Activated naive CD4-positive, alpha-beta T cell treated with anti-CD3 and anti-CD28 coated beads, Interleukin-2, amount 10 ng/mL, durations not matched to agents 7 days and 5 days (primary cell): Measurements from ENCODE around the gene LCN9.

Experiments used
- CTCF ChIA-PET: fragments of 350-600 bp; sonication (Branson Sonifier 250); formaldehyde crosslinking; loops from one replicate; lab custom pipeline; 2021; ENCODE audit warnings: antibody characterized with exemption; lab: Charles Lee
- DNase-seq: peaks from one replicate; pipeline ENCODE4 v3.0.0-alpha.2; 2020
- H3K27ac Mint-ChIP-seq: one replicate; pipeline ENCODE4 v1.8.0; 2021; ENCODE audit warnings: mild to moderate bottlenecking, moderate library complexity, mixed read lengths
- H3K27me3 Mint-ChIP-seq: one replicate; pipeline ENCODE4 v1.8.0; 2021; ENCODE audit warnings: mild to moderate bottlenecking, mixed read lengths
- H3K36me3 Mint-ChIP-seq: one replicate; pipeline ENCODE4 v1.8.0; 2021; ENCODE audit warnings: mixed read lengths
- H3K4me1 Mint-ChIP-seq: one replicate; pipeline ENCODE4 v1.8.0; 2021; ENCODE audit warnings: mixed read lengths
- H3K4me3 Mint-ChIP-seq: one replicate; pipeline ENCODE4 v1.8.0; 2021; ENCODE audit warnings: mild to moderate bottlenecking, moderate library complexity, mixed read lengths
- H3K9me3 Mint-ChIP-seq: one replicate; pipeline ENCODE4 v1.8.0; 2021; ENCODE audit warnings: mixed read lengths

LCN9 gene

DNA sequence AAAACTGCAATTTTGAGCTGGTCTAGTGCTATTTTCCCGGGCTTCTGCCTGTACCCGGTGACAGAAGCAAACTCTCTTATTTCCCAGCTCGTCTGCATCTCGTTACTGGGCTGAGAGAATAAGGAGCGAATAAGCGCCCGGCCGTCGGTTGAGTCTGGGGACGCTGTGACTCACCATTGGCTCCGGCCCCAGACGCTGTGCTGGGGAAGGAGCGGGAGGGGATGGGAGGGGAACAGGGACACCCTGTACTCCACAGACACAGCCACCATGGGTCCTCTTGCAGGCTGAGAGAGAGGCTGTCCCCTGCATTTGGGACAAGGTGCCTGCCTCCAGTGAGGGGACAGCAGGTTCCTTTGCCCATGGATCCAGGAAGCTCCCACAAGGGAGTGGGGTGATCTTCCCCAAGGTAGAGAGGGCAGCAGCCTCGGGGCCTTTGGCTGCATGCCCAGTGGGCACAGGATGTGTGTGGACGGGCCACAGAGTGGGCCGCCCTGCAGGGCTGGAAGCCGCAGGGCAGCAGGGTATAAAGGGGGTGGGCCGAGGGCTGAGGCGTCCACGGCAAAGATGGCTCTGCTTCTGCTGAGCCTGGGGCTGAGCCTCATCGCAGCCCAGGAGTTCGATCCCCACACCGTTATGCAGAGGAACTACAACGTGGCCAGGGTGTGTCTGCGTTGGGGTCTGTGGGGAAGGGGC is at the start of gene LCN9:
Gene LCN9 (plus strand): TSS at position 552 of the 693 bp plus-strand sequence. CDS start 13 bp downstream, at position 565.
- no peak for DNase-seq
- no peaks in the 10 kb centered on the region for H3K27me3 Mint-ChIP-seq
- H3K9me3 Mint-ChIP-seq: no peaks in the 10 kb centered on the region
- no peaks in the 10 kb centered on the region for H3K4me1 Mint-ChIP-seq
- no peaks in the 10 kb centered on the region for H3K36me3 Mint-ChIP-seq
- no peak within 1 kb of the TSS for H3K4me3 Mint-ChIP-seq
- H3K27ac Mint-ChIP-seq: peak within 1 kb of the TSS; percentile 72
- CTCF ChIA-PET: no interaction called here

DNA sequence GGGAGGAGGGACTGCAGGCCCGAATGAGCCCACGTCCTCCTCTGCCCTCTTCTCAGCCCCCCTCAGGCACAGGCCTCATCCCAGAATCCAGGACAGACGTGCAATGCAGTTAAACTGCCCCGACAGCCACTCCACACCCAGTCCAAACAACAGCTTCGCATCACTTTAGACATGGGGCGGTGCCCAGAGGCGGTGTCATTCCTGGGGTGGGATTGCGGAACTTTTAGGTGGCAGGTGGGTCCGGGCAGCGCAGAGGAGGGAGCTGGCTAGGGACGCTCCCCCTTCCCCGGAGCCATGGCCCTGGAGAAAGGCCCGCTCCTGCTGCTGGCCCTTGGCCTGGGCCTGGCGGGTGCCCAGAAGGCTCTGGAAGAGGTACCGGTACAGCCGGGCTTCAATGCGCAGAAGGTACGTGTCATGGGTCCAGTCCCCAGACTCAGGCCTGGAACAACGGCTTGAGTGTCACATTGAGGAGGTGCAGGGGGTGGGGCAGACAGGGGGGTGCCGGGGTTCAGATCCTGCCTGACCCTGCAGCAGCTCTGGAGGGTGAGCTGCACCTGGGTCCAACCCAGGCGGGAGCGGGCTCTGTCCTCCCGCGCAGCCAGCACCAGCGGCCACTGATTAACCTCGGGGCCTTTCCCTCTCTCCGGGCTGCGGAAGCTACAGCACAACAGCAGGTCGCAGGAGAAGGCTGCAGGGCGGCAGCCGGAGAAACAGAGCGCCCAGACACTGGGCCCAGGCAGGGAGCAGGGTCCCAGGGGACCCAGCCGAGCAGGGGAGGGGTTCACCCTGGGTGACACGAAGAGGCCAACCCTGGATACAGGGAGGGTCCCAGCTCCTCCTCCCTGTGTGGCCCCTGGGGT is 48.9 kb upstream of the LCN9 start:
- Mint-ChIP-seq H3K4me1 (no peaks in the 10 kb centered on the region), H3K4me3 (no peak overlapping the region), H3K27ac (no peak overlapping the region), H3K27me3 (no peaks in the 10 kb centered on the region), H3K9me3 (no peaks in the 10 kb centered on the region), H3K36me3 (no peaks in the 10 kb centered on the region)
- no peak for DNase-seq
- CTCF ChIA-PET: no interaction called here

GRCh38 chr9:135614821-135615665 is 48.1 kb upstream of the LCN9 start:
- DNase-seq: no peak
- Mint-ChIP-seq H3K9me3 (no peaks in the 10 kb centered on the region), H3K4me3 (no peak overlapping the region), H3K36me3 (no peaks in the 10 kb centered on the region), H3K4me1 (no peaks in the 10 kb centered on the region), H3K27ac (no peak overlapping the region), H3K27me3 (no peaks in the 10 kb centered on the region)
- CTCF ChIA-PET: no interaction called here

GRCh38 chr9:135615666-135616618 is 47.2 kb upstream of the LCN9 start:
- H3K9me3 Mint-ChIP-seq: no peaks in the 10 kb centered on the region
- H3K4me3 Mint-ChIP-seq: no peak overlapping the region
- no peak overlapping the region for H3K27ac Mint-ChIP-seq
- no peaks in the 10 kb centered on the region for H3K36me3 Mint-ChIP-seq
- no peaks in the 10 kb centered on the region for H3K4me1 Mint-ChIP-seq
- DNase-seq: no peak
- no peaks in the 10 kb centered on the region for H3K27me3 Mint-ChIP-seq
- CTCF ChIA-PET: no interaction called here

DNA sequence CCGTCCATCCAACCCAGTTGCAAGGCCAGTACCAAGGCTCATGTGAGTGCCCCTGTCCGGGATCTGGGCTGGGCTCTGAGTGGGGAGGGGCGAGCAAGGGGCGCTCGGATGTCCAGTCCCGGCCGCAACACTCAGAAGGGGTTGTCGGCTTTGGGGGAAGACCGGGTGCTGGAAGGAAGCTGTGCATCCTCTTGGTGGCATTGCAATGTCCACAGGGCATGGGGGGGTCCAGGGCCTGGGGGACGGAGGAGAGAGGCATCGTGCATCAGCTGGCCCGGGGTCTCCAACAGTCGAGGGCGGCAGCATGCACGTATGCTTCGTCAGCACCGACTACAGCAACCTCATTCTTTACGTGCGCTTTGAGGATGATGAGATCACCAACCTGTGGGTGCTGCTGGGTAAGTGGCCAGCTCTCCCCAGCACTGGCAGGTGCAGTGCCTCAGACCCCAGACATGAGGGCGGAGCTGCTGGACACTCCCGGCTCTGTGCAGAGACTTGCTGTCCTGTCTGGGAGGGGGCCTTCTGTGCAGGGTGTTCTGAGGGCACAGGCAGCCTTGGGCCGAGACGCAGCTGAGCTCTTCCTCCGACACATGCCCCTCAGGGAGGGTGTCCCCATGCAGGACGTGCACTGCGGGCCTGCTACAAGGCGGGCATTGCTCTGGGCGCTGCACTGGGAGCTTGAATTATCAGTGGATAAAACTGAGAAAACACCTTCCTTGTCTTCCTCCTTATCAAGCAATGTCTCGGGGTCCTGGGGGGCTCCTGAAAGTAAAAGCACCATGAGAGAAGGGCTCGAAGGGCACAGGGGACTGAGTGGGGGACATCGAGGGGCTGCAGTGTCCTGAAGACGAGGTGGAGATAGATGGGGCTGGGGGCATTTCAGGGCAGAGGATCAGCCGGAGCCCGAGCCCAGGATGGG is 46.2 kb upstream of the LCN9 start:
- Mint-ChIP-seq H3K4me1 (no peaks in the 10 kb centered on the region), H3K36me3 (no peaks in the 10 kb centered on the region), H3K27me3 (no peaks in the 10 kb centered on the region), H3K9me3 (no peaks in the 10 kb centered on the region), H3K27ac (no peak overlapping the region), H3K4me3 (no peak overlapping the region)
- DNase-seq: no peak
- CTCF ChIA-PET: no interaction called here

DNA sequence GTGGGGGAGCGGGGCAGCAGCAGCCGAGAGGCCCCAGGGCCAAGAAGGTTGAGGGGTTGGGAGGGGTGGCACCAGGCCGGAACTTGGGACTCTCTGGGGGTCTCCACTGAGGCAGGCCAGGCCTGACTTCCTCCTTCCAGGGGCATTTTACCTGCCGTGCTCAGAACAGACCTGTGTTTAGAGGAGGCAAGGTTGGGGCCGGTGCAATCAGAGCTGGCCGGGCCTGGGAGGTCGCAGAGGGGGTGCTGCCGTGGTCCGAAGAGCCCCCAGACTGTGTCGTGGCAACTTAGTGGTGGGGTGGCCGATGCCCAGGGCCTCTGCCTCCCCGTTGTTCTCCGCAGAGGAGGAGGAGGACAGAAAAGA is 45.6 kb upstream of the LCN9 start:
- no peaks in the 10 kb centered on the region for H3K9me3 Mint-ChIP-seq
- no peak for DNase-seq
- no peaks in the 10 kb centered on the region for H3K36me3 Mint-ChIP-seq
- no peak overlapping the region for H3K4me3 Mint-ChIP-seq
- H3K27me3 Mint-ChIP-seq: no peaks in the 10 kb centered on the region
- H3K27ac Mint-ChIP-seq: no peak overlapping the region
- CTCF ChIA-PET: no interaction called here
- no peaks in the 10 kb centered on the region for H3K4me1 Mint-ChIP-seq

DNA sequence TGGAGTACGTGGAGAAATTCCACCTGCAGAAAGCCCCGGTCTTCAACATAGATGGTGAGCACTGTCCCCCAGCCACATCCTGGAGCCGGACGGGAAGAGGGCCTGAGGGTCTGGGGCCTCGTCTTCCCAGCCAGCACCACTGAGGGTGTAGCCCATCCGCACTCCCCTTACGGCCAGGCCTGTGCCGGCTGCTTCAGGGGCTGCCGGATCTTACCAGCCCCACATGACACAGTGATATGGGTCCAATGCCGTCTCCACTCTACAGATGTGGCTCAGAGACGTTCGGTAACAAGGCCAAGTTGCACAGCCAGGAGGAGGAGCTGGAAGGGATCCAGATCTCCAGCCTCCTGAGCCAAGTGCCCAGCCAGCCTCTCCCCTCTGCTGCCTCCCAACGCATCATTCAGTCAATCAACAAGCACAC is 45.1 kb upstream of the LCN9 start:
- no peak for DNase-seq
- CTCF ChIA-PET: no interaction called here
- H3K27me3 Mint-ChIP-seq: no peaks in the 10 kb centered on the region
- no peaks in the 10 kb centered on the region for H3K36me3 Mint-ChIP-seq
- no peaks in the 10 kb centered on the region for H3K9me3 Mint-ChIP-seq
- H3K27ac Mint-ChIP-seq: no peak overlapping the region
- H3K4me3 Mint-ChIP-seq: no peak overlapping the region
- no peaks in the 10 kb centered on the region for H3K4me1 Mint-ChIP-seq

DNA sequence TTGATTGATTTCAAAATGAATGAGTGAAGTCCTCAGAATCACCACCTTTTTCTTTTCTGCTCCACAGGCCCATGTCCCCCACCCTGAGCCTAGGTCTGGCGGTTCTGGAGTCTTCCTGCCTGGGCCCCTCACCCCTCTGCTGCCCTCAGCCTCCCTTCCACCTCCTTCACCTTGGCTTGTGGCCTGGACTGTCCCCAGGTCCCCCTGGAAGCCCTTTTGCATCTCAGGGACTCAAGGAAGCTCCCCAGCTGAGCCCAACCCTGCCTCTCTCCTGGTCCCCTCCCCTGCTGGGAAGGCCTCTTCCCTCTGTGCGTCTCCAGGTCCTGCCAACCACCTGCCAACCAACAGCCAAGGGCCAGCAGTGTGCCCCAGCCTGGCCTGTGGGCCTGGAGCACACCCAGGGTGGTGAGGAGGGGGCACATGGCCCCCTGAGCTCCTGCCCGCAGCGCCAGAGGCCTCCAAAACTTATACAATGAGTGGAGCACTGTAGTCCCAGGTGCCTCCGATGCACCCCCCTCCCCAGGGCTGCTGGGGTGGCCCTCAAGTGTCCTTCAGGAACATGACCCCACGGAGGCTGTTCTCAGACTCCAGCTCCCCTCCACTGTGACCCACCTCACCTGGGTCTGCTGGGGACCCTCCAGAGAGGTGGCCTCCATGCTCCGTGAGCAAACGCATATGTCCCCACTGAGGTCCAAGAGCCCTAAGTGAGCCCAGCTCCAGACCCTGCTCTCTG is 44.1 kb upstream of the LCN9 start:
- Mint-ChIP-seq H3K9me3 (no peaks in the 10 kb centered on the region), H3K4me1 (no peaks in the 10 kb centered on the region), H3K27ac (no peak overlapping the region), H3K27me3 (no peaks in the 10 kb centered on the region), H3K4me3 (no peak overlapping the region), H3K36me3 (no peaks in the 10 kb centered on the region)
- CTCF ChIA-PET: no interaction called here
- no peak for DNase-seq

GRCh38 chr9:135619599-135619886 is 43.6 kb upstream of the LCN9 start:
- Mint-ChIP-seq H3K27ac (no peak overlapping the region), H3K9me3 (no peaks in the 10 kb centered on the region), H3K4me3 (no peak overlapping the region), H3K36me3 (no peaks in the 10 kb centered on the region), H3K27me3 (no peaks in the 10 kb centered on the region), H3K4me1 (no peaks in the 10 kb centered on the region)
- CTCF ChIA-PET: no interaction called here
- DNase-seq: no peak

GRCh38 chr9:135620558-135620957 is 42.6 kb upstream of the LCN9 start:
- H3K4me1 Mint-ChIP-seq: no peaks in the 10 kb centered on the region
- no peak for DNase-seq
- H3K27me3 Mint-ChIP-seq: no peaks in the 10 kb centered on the region
- H3K9me3 Mint-ChIP-seq: no peaks in the 10 kb centered on the region
- H3K27ac Mint-ChIP-seq: no peak overlapping the region
- CTCF ChIA-PET: interaction anchor here (1.5 kb wide), 1 partner anchor 17 kb away, joined by 4 read pairs; no protein-coding TSS in a partner anchor
- H3K4me3 Mint-ChIP-seq: no peak overlapping the region
- no peaks in the 10 kb centered on the region for H3K36me3 Mint-ChIP-seq

GRCh38 chr9:135622415-135623020 is 40.6 kb upstream of the LCN9 start:
- Mint-ChIP-seq H3K9me3 (peaks cover 5% of the 10 kb centered on the region), H3K36me3 (no peaks in the 10 kb centered on the region), H3K27ac (no peak overlapping the region), H3K4me1 (no peaks in the 10 kb centered on the region), H3K4me3 (no peak overlapping the region), H3K27me3 (peaks cover 4% of the 10 kb centered on the region)
- DNase-seq: no peak
- CTCF ChIA-PET: no interaction called here

- no peak for DNase-seq
- no peaks in the 10 kb centered on the region for H3K36me3 Mint-ChIP-seq
- H3K4me3 Mint-ChIP-seq: no peak overlapping the region
- CTCF ChIA-PET: no interaction called here
- peaks cover 4% of the 10 kb centered on the region for H3K27me3 Mint-ChIP-seq
- no peak overlapping the region for H3K27ac Mint-ChIP-seq
- peaks cover 7% of the 10 kb centered on the region for H3K9me3 Mint-ChIP-seq
- no peaks in the 10 kb centered on the region for H3K4me1 Mint-ChIP-seq
These were observed 38.8 kb upstream of the LCN9 start for GRCh38 chr9:135624282-135624681.
